SJCRH30 (cell line): Measurements from ENCODE around the gene CACNA1G. TPM values are rescaled to one million over a fixed set of nuclear protein-coding genes. Genes with fewer than 3 reads are reported as not detected.

Experiments
- DNase-seq, 2 experiments: peaks; one replicate each; pipeline ENCODE4 v3.0.0-alpha.2; 2015 to 2020
- H3K27ac ChIP-seq: fragments of 250-450 bp; sonication (Bioruptor Pico); 2 replicates; pipeline ENCODE4 v1.5.1; 2020; ENCODE audit warnings: mild to moderate bottlenecking, moderate library complexity
- H3K27me3 ChIP-seq: fragments of 250-450 bp; sonication (Bioruptor Pico); 2 replicates; pipeline ENCODE4 v1.5.1; 2020; ENCODE audit warnings: mild to moderate bottlenecking, moderate library complexity
- H3K36me3 ChIP-seq: fragments of 250-450 bp; sonication (Bioruptor Pico); 2 replicates; pipeline ENCODE4 v1.5.1; 2020; ENCODE audit warnings: mild to moderate bottlenecking, moderate library complexity
- H3K4me1 ChIP-seq: fragments of 250-450 bp; sonication (Bioruptor Pico); 2 replicates; pipeline ENCODE4 v1.5.1; 2020; ENCODE audit warnings: mild to moderate bottlenecking, moderate library complexity
- H3K4me3 ChIP-seq: fragments of 250-450 bp; sonication (Bioruptor Pico); 2 replicates; pipeline ENCODE4 v1.5.1; 2020; ENCODE audit warnings: mild to moderate bottlenecking, moderate library complexity
- H3K9me3 ChIP-seq: fragments of 250-450 bp; sonication (Bioruptor Pico); replicated peaks from 2 replicates; pipeline ENCODE4 v1.5.1; 2020; ENCODE audit warnings: mild to moderate bottlenecking, moderate library complexity
- total RNA-seq: library from RNA; depleted of rRNA; stranded (reverse); fragments of >200 nt; shearing (Covaris generic); gene quantifications from 2 replicates; pipeline ENCODE4 v1.2.3, GENCODE V29; 2014

The CACNA1G gene
- total RNA-seq, 1 experiment from 2014 or later, result 4.2 TPM

- no peak overlapping the region for H3K4me3 ChIP-seq
- no peak for DNase-seq
- H3K36me3 ChIP-seq, result no peaks in the 10 kb centered on the region
- peaks cover 24% of the 10 kb centered on the region for H3K4me1 ChIP-seq
- no peak overlapping the region for H3K27ac ChIP-seq
- H3K27me3 ChIP-seq, result no peaks in the 10 kb centered on the region
- H3K9me3 ChIP-seq, result no peaks in the 10 kb centered on the region
These were observed 103.4 kb downstream of the CACNA1G start for GRCh38 chr17:50663812-50664374.

- H3K9me3 ChIP-seq, result no peaks in the 10 kb centered on the region
- no peak overlapping the region for H3K27ac ChIP-seq
- H3K36me3 ChIP-seq, result no peaks in the 10 kb centered on the region
- peaks cover 23% of the 10 kb centered on the region for H3K4me1 ChIP-seq
- no peaks in the 10 kb centered on the region for H3K27me3 ChIP-seq
- no peak for DNase-seq
- no peak overlapping the region for H3K4me3 ChIP-seq
These were observed 104.4 kb downstream of the CACNA1G start for GRCh38 chr17:50664788-50665458.

GRCh38 chr17:50665838-50666237 lies 105.3 kb downstream of the CACNA1G start:
- no peak for DNase-seq
- H3K36me3 ChIP-seq, result no peaks in the 10 kb centered on the region
- no peak overlapping the region for H3K27ac ChIP-seq
- peaks cover 14% of the 10 kb centered on the region for H3K4me1 ChIP-seq
- H3K9me3 ChIP-seq, result no peaks in the 10 kb centered on the region
- H3K27me3 ChIP-seq, result no peaks in the 10 kb centered on the region
- H3K4me3 ChIP-seq, result no peak overlapping the region

- H3K36me3 ChIP-seq, result no peaks in the 10 kb centered on the region
- no peaks in the 10 kb centered on the region for H3K9me3 ChIP-seq
- no peak for DNase-seq
- no peak overlapping the region for H3K27ac ChIP-seq
- H3K27me3 ChIP-seq, result no peaks in the 10 kb centered on the region
- H3K4me1 ChIP-seq, result peaks cover 9% of the 10 kb centered on the region
- H3K4me3 ChIP-seq, result no peak overlapping the region
These were observed 105.8 kb downstream of the CACNA1G start for GRCh38 chr17:50666316-50666715.

- Histone ChIP-seq H3K9me3 (no peaks in the 10 kb centered on the region), H3K4me3 (no peak overlapping the region), H3K4me1 (no peaks in the 10 kb centered on the region), H3K36me3 (no peaks in the 10 kb centered on the region), H3K27ac (no peak overlapping the region), H3K27me3 (no peaks in the 10 kb centered on the region)
- no peak for DNase-seq
These were observed 106.9 kb downstream of the CACNA1G start for GRCh38 chr17:50667259-50668024.

GRCh38 chr17:50668025-50668837 lies 107.7 kb downstream of the CACNA1G start:
- H3K4me1 ChIP-seq, result no peaks in the 10 kb centered on the region
- H3K36me3 ChIP-seq, result no peaks in the 10 kb centered on the region
- H3K27me3 ChIP-seq, result no peaks in the 10 kb centered on the region
- H3K4me3 ChIP-seq, result no peak overlapping the region
- no peak overlapping the region for H3K27ac ChIP-seq
- DNase-seq, result no peak
- H3K9me3 ChIP-seq, result no peaks in the 10 kb centered on the region

- no peaks in the 10 kb centered on the region for H3K4me1 ChIP-seq
- no peak overlapping the region for H3K4me3 ChIP-seq
- H3K27me3 ChIP-seq, result no peaks in the 10 kb centered on the region
- H3K36me3 ChIP-seq, result no peaks in the 10 kb centered on the region
- no peak for DNase-seq
- no peaks in the 10 kb centered on the region for H3K9me3 ChIP-seq
- H3K27ac ChIP-seq, result no peak overlapping the region
These were observed 108.5 kb downstream of the CACNA1G start for GRCh38 chr17:50668838-50669581.

- H3K36me3 ChIP-seq, result no peaks in the 10 kb centered on the region
- no peak overlapping the region for H3K4me3 ChIP-seq
- DNase-seq, result no peak
- no peaks in the 10 kb centered on the region for H3K27me3 ChIP-seq
- no peaks in the 10 kb centered on the region for H3K4me1 ChIP-seq
- H3K27ac ChIP-seq, result no peak overlapping the region
- H3K9me3 ChIP-seq, result no peaks in the 10 kb centered on the region
These were observed 111.6 kb downstream of the CACNA1G start for GRCh38 chr17:50672071-50672470.

GRCh38 chr17:50672831-50673551 lies 112.5 kb downstream of the CACNA1G start:
- Histone ChIP-seq H3K27me3 (no peaks in the 10 kb centered on the region), H3K27ac (no peak overlapping the region), H3K9me3 (no peaks in the 10 kb centered on the region), H3K4me1 (no peaks in the 10 kb centered on the region), H3K36me3 (no peaks in the 10 kb centered on the region), H3K4me3 (no peak overlapping the region)
- no peak for DNase-seq

- Histone ChIP-seq H3K27ac (no peak overlapping the region), H3K9me3 (no peaks in the 10 kb centered on the region), H3K27me3 (no peaks in the 10 kb centered on the region), H3K4me1 (no peaks in the 10 kb centered on the region), H3K36me3 (no peaks in the 10 kb centered on the region), H3K4me3 (no peak overlapping the region)
- DNase-seq, result no peak
These were observed 114.7 kb downstream of the CACNA1G start for GRCh38 chr17:50675190-50675589.

- no peak for DNase-seq
- Histone ChIP-seq H3K27me3 (no peaks in the 10 kb centered on the region), H3K4me1 (no peaks in the 10 kb centered on the region), H3K36me3 (no peaks in the 10 kb centered on the region), H3K4me3 (no peak overlapping the region), H3K27ac (no peak overlapping the region), H3K9me3 (no peaks in the 10 kb centered on the region)
These were observed 115.1 kb downstream of the CACNA1G start for GRCh38 chr17:50675627-50676026.

GRCh38 chr17:50676065-50676975 lies 115.8 kb downstream of the CACNA1G start:
- Histone ChIP-seq H3K36me3 (no peaks in the 10 kb centered on the region; the same call in 1 of the 2 replicates), H3K9me3 (no peaks in the 10 kb centered on the region), H3K27ac (no peak overlapping the region), H3K27me3 (no peaks in the 10 kb centered on the region), H3K4me1 (no peaks in the 10 kb centered on the region), H3K4me3 (no peak overlapping the region)
- DNase-seq, result no peak
